Measurements from ENCODE around the gene SIGLEC6. TPM values are rescaled to one million over a fixed set of nuclear protein-coding genes. Genes with fewer than 3 reads are reported as not detected.

Gene SIGLEC6
- polyA plus RNA-seq, 3 donors = 0.04 TPM; not detected in 2

DNA sequence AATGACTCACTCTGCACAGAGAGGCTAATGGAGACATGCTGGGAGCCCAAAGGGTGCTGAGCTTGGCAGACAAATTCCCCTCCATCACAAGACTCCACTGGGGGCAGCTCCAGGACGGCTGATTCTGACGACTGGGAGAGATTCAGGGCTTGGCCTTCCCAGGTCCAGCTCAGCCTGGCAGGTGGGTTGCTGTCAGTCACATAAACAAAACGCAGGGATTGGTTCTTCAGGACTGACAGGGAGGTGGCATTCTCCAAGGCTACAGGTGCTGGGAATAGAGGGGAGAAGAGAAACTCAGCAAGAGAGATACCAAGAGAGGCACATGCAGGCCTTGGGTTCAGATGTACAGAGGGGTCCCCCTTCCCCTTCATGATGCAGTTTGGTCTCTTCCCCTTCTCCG lies 28.9 kb upstream of the SIGLEC6 start:
- WGBS (ENCODE audit: insufficient coverage) = 17% methylated on average over 3 of the region's 4 CpGs
- no peak overlapping the region for H3K4me2 ChIP-seq (replicated peaks; ENCODE audit: extremely low read depth, low read length, poor library complexity, severe bottlenecking)
- H3K27ac ChIP-seq (ENCODE audit: low read depth in 1 of 2, low read length in 2 of 2) = no peak overlapping the region
- H3K4me3 ChIP-seq (replicated peaks in 1 of 3; ENCODE audit: low read depth in 2 of 3, low read length in 3 of 3) = no peak overlapping the region
- no peak overlapping the region for H3K4me3 Mint-ChIP-seq
- H3K79me2 ChIP-seq (ENCODE audit: insufficient read depth, low read length) = no peaks in the 10 kb centered on the region
- intact Hi-C loops (cut with micrococcal nuclease) = no loop called here
- no peaks in the 10 kb centered on the region for H4K20me1 ChIP-seq (ENCODE audit: insufficient read depth, low read length)
- no peak overlapping the region for H2AFZ ChIP-seq (ENCODE audit: insufficient read depth, low read depth, low read length, poor library complexity, severe bottlenecking)
- H3K27ac Mint-ChIP-seq = no peak overlapping the region
- H3K27me3 ChIP-seq (ENCODE audit: control insufficient read depth in 2 of 2, insufficient read depth in 2 of 2, low read length in 2 of 2) = peaks cover 11 to 20% of the 10 kb centered on the region in 2 donors
- H3K36me3 Mint-ChIP-seq = no peaks in the 10 kb centered on the region
- peaks cover 26 to 37% of the 10 kb centered on the region in 2 donors for H3K4me1 ChIP-seq (ENCODE audit: control insufficient read depth in 1 of 2, insufficient read depth in 2 of 2, low read length in 2 of 2)
- H3K9me3 Mint-ChIP-seq = no peaks in the 10 kb centered on the region
- peaks cover 17 to 40% (median 28%) of the 10 kb centered on the region in 3 donors for H3K27me3 Mint-ChIP-seq (ENCODE audit: low read depth in 3 of 3)
- H3K9ac ChIP-seq (ENCODE audit: insufficient read depth, low read length, poor library complexity, severe bottlenecking) = no peak overlapping the region
- no peaks in the 10 kb centered on the region for H3K36me3 ChIP-seq (replicated peaks in 1 of 2; ENCODE audit: control insufficient read depth in 1 of 2, insufficient read depth in 2 of 2, low read length in 2 of 2)
- H3K9me3 ChIP-seq (replicated peaks in 1 of 2; ENCODE audit: control insufficient read depth in 1 of 2, insufficient read depth in 1 of 2, low read length in 2 of 2) = no peaks in the 10 kb centered on the region
- TF ChIP-seq, protein P1, sequence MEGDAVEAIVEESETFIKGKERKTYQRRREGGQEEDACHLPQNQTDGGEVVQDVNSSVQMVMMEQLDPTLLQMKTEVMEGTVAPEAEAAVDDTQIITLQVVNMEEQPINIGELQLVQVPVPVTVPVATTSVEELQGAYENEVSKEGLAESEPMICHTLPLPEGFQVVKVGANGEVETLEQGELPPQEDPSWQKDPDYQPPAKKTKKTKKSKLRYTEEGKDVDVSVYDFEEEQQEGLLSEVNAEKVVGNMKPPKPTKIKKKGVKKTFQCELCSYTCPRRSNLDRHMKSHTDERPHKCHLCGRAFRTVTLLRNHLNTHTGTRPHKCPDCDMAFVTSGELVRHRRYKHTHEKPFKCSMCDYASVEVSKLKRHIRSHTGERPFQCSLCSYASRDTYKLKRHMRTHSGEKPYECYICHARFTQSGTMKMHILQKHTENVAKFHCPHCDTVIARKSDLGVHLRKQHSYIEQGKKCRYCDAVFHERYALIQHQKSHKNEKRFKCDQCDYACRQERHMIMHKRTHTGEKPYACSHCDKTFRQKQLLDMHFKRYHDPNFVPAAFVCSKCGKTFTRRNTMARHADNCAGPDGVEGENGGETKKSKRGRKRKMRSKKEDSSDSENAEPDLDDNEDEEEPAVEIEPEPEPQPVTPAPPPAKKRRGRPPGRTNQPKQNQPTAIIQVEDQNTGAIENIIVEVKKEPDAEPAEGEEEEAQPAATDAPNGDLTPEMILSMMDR (IDR thresholded peaks at IDR 0.05) = no peak
- peaks cover 37% of the 10 kb centered on the region for H3K4me1 Mint-ChIP-seq
- DNase-seq = no peak

DNA sequence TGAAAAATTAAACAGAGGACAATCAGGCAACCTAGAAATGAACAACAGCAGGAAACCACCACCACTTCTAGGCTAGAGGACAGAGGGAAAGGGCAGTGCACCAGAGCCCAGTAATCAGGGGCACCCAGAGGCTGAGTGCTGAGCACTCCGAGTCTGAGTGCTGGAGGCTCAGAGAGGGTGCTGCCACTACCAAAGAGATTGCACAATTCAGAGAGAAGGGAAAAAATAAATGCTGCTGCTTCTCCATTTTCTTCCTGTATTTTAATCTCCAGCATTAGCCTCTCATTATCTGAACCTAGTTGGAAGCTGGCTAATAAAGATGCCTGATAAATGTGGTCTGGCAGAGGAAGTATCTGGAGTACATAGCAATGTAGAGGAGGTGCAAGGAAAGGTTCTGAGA lies 27.8 kb upstream of the SIGLEC6 start:
- intact Hi-C loops (cut with micrococcal nuclease) = loop anchor here in 1 of 2 donors (10.0 kb wide), 1 partner anchor 46 kb away; no protein-coding TSS in a partner anchor
- no CpG with 5 or more reads among the region's 1 CpG for WGBS (ENCODE audit: insufficient coverage)

More for the DNA sequence above, 27.8 kb upstream of the SIGLEC6 start:
- Mint-ChIP-seq H3K4me1 (peaks cover 26% of the 10 kb centered on the region), H3K36me3 (no peaks in the 10 kb centered on the region), H3K4me3 (no peak overlapping the region), H3K27ac (peak overlapping the region in 1 of 7 donors; percentile 23), H3K27me3 (ENCODE audit: low read depth in 3 of 3) (peaks cover 16 to 41% (median 35%) of the 10 kb centered on the region in 3 donors), H3K9me3 (no peaks in the 10 kb centered on the region)
- no peaks in the 10 kb centered on the region for H4K20me1 ChIP-seq (ENCODE audit: insufficient read depth, low read length)
- H3K36me3 ChIP-seq (replicated peaks in 1 of 2; ENCODE audit: control insufficient read depth in 1 of 2, insufficient read depth in 2 of 2, low read length in 2 of 2) = no peaks in the 10 kb centered on the region
- H3K4me2 ChIP-seq (replicated peaks; ENCODE audit: extremely low read depth, low read length, poor library complexity, severe bottlenecking) = no peak overlapping the region
- no peaks in the 10 kb centered on the region for H3K79me2 ChIP-seq (ENCODE audit: insufficient read depth, low read length)
- TF ChIP-seq, protein P1 (IDR thresholded peaks at IDR 0.05) = no peak
- peaks cover 13 to 23% of the 10 kb centered on the region in 2 donors for H3K27me3 ChIP-seq (ENCODE audit: control insufficient read depth in 2 of 2, insufficient read depth in 2 of 2, low read length in 2 of 2)
- H2AFZ ChIP-seq (ENCODE audit: insufficient read depth, low read depth, low read length, poor library complexity, severe bottlenecking) = no peak overlapping the region
- no peak overlapping the region for H3K4me3 ChIP-seq (replicated peaks in 1 of 3; ENCODE audit: low read depth in 2 of 3, low read length in 3 of 3)
- no peak for DNase-seq
- no peak overlapping the region for H3K27ac ChIP-seq (ENCODE audit: low read depth in 1 of 2, low read length in 2 of 2)
- H3K9ac ChIP-seq (ENCODE audit: insufficient read depth, low read length, poor library complexity, severe bottlenecking) = no peak overlapping the region
- peaks cover 15 to 26% of the 10 kb centered on the region in 2 donors for H3K4me1 ChIP-seq (ENCODE audit: control insufficient read depth in 1 of 2, insufficient read depth in 2 of 2, low read length in 2 of 2)
- no peaks in the 10 kb centered on the region for H3K9me3 ChIP-seq (replicated peaks in 1 of 2; ENCODE audit: control insufficient read depth in 1 of 2, insufficient read depth in 1 of 2, low read length in 2 of 2)
